Skeletal muscle satellite cell (primary cell): ENCODE data around the gene SGO2.

Experiments used
- H3K27me3 ChIP-seq: 2 replicates; pipeline ENCODE4 v1.7.0; 2013; ENCODE audit warnings: low read length; ENCODE audit not compliant: control insufficient read depth, insufficient read depth
- H3K36me3 ChIP-seq: 2 replicates; pipeline ENCODE4 v1.7.0; 2013; ENCODE audit warnings: mild to moderate bottlenecking, control low read depth, low read length; ENCODE audit not compliant: insufficient read depth
- H3K4me1 ChIP-seq: 2 replicates; pipeline ENCODE4 v1.7.0; 2013; ENCODE audit warnings: low read length; ENCODE audit not compliant: control insufficient read depth, insufficient read depth
- H3K4me2 ChIP-seq: 2 replicates; pipeline ENCODE4 v1.7.0; 2013; ENCODE audit warnings: mild to moderate bottlenecking, low read length
- H3K4me3 ChIP-seq: 2 replicates; pipeline ENCODE4 v1.7.0; 2013; ENCODE audit warnings: low read length
- H3K9ac ChIP-seq: 2 replicates; pipeline ENCODE4 v1.7.0; 2013; ENCODE audit warnings: mild to moderate bottlenecking, low read depth, low read length, moderate library complexity
- H3K9me3 ChIP-seq: replicated peaks from 2 replicates; pipeline ENCODE4 v1.7.0; 2013; ENCODE audit warnings: mild to moderate bottlenecking, control low read depth, low read length

SGO2 gene

DNA sequence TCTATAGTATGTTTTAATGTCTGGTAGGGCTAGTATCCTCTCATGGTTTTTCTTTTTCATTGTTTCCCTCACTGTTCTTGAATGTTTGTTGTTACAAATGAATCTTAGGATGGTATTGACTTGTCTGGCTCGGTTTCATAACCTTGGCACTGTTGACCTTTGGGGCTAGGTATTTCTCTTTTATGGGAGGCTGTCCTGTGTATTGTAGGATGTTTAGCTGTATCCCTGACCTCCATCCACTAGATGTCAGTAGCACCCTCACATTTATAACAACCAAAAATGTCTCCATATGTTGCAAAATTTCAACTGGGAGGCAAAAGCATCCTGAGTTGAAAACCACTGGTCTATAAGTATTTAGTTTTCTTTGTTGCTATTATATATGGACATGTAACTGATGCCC lies 52.8 kb downstream of the SGO2 start:
- Histone ChIP-seq H3K4me1 (no peaks in the 10 kb centered on the region), H3K4me2 (no peak overlapping the region), H3K36me3 (peaks cover 3% of the 10 kb centered on the region), H3K4me3 (no peak overlapping the region), H3K9ac (no peak overlapping the region), H3K9me3 (no peaks in the 10 kb centered on the region), H3K27me3 (no peaks in the 10 kb centered on the region)

DNA sequence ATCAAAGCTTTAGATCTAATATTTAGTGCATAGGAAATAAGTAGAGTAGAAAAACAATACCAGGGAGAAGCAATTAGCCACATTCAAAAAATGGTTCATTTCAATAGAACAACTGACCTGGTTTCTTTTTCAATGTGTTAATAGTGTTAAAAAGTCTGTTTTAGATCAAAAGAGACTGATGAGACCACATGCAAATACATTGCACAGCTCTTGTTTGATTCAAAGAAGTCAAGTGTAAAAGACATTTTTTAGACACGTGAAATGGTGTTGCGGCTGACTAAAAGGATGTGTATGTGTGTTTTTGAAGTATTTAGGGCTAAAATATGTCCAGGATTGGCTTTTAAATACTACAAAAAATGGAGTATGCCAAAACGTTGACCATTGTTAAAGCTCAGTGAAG lies 58.6 kb downstream of the SGO2 start:
- Histone ChIP-seq H3K4me3 (no peak overlapping the region), H3K27me3 (no peaks in the 10 kb centered on the region), H3K4me2 (no peak overlapping the region), H3K9ac (no peak overlapping the region), H3K4me1 (peaks cover 18% of the 10 kb centered on the region), H3K36me3 (peaks cover 3% of the 10 kb centered on the region), H3K9me3 (no peaks in the 10 kb centered on the region)

DNA sequence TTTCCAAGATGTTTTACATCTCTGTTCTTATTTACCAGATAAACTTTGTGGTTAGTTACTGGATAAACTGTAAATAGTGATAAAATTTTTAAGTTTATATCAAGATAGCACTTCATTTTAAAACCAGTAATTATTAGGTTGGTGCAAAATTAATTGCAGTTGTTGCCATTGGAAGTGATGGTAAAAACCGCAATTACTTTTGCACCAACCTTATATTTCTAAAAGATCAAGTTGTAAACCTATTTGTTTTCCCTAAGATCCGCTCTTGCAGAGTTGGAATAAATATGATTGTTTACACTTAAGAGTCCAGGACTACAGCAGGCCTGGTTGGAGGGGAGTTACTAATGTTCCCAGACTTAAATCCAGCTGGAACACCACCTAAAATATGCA lies 59.3 kb downstream of the SGO2 start:
- H3K4me3 ChIP-seq: peak overlapping the region; percentile 73

DNA sequence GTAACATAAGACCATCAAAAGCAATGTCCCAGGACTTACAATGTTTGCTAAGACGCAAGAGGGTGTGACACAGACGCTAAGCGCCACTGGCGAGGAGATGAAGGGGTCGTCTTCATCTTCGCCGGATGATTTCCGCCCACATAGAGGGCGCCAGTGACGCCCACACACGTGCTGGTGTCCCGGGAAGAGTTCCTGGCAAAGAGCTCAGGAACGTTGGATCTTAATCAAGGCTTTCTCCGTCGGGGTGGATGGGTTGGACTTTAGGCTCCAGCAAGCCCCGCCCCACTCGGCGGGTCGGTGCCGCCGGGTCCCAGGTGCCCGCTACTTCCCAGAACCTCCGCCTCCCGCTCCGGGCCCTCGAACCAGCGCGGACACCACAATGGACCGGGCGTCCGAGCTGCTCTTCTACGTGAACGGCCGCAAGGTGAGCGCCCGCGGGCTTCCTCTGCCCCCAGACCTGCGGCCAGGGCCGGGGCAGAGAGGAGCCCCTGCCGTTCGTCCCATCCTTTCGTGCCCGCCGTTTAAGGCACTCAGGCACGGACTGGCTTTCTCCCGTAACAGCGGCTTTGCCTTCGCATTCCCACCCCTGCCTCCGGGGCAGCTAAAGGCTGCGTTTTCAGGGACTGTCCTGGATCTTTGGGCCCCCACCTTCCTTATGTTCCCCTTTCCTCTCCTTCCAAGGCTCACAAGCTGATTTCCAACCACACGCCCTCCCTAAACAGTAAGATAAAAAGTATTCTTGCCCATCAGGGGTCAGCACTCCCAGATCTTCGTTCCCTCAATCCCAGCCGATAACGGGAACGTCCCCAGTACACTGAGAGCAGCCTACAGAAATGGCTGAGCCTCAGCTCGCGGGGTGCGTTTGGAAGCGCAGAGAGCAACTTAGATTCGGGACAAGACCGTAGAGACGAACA lies 60.0 kb downstream of the SGO2 start, which contains the start of gene AOX1:
TSS of gene AOX1 (plus strand) at position 285 of the 914 bp plus-strand sequence. CDS start at position 380, 95 bp downstream.
- H3K9me3 ChIP-seq: no peaks in the 10 kb centered on the region
- H3K27me3 ChIP-seq: no peaks in the 10 kb centered on the region
- H3K9ac ChIP-seq: peak within 1 kb of the TSS; percentile 72
- peak within 1 kb of the TSS; percentile 95 for H3K4me2 ChIP-seq
- peaks cover 3% of the 10 kb centered on the region for H3K36me3 ChIP-seq
- H3K4me3 ChIP-seq: peak within 1 kb of the TSS; percentile 73
- H3K4me1 ChIP-seq: peaks cover 27% of the 10 kb centered on the region

More for the DNA sequence above, 59.3 kb downstream of the SGO2 start:
- H3K9me3 ChIP-seq: no peaks in the 10 kb centered on the region
- peak overlapping the region; percentile 72 for H3K9ac ChIP-seq
- peak overlapping the region; percentile 95 for H3K4me2 ChIP-seq
- peaks cover 24% of the 10 kb centered on the region for H3K4me1 ChIP-seq
- no peaks in the 10 kb centered on the region for H3K27me3 ChIP-seq
- peaks cover 3% of the 10 kb centered on the region for H3K36me3 ChIP-seq

DNA sequence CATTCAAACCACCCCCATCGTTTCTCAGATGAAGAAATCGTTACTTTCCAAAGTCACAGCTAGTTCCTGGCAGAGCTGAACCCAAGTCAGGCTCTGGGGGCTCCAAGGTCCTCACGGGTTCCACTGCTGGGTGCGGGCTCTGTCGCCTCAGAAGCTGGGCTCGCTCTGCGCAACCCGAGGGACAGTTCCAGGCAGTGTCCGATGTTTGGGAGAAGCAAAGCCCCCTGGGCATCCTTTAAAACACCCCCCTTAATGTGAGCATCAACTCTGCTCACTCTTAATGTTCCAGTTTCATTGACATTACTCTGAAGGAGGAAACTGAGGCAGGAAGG lies 60.6 kb downstream of the SGO2 start:
- Histone ChIP-seq H3K4me3 (peak overlapping the region; percentile 73), H3K9me3 (no peaks in the 10 kb centered on the region), H3K36me3 (peaks cover under 1% of the 10 kb centered on the region), H3K4me2 (peak overlapping the region; percentile 95), H3K9ac (peak overlapping the region; percentile 72), H3K4me1 (peaks cover 27% of the 10 kb centered on the region), H3K27me3 (no peaks in the 10 kb centered on the region)

DNA sequence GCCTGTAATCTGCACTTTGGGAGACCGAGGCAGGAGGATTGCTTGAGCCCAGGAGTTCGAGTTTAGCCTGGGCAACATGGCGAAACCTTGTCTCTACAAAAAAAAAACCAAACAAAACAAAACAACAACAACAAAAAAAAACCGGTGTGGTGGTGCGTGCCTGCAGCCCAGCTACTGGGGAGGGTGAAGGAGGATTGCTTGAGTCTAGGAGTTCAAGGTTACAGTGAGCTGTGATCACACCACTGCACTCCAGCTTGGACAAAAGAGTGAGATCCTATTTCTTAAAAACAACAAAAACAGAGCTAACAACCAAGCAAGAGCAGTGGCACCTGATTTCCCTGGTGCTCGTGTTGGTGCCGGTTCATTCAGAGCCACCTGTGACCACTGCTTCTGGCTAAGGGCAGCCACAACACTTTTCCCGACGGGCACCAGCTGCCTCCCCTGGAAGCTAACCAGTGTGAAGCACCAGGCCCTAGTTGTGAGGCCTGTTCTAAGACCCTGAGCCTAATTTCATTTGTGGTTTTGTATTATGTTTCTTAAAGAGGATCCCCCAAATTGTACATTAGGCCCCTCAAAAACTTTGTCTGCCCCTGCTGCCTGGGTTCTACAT lies 61.1 kb downstream of the SGO2 start:
- no peak overlapping the region for H3K9ac ChIP-seq

DNA sequence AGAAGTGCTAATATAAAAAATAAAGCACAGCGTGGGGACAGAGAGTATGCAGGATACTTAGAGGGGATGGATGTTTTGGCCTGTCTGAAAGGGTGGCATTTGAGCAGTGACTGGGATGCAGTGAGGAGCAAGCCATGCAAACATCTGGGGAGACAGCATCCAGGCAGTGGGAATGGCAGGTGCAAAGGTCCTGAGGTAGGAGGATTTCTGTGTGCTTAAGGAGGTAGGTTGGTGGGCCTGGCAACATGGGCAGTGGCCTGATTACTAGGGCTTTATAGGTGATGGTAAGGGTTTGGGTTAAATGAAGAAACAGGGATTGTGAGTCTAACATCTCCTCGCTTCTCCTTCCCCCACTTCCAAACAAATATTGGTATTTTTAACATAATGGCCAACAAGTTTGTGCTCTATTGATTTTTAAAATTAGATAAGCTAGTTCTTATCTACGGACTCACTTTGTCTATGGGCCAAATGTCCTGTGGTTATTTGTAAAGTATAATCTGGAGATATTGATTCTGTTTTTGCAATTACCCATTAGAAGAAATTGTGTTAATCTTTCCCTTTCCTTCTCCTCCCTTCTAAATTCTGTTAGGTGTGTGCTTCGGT lies 62.2 kb downstream of the SGO2 start:
- Histone ChIP-seq H3K36me3 (no peaks in the 10 kb centered on the region), H3K9me3 (no peaks in the 10 kb centered on the region), H3K4me1 (peaks cover 27% of the 10 kb centered on the region), H3K27me3 (no peaks in the 10 kb centered on the region), H3K9ac (no peak overlapping the region), H3K4me3 (no peak overlapping the region), H3K4me2 (no peak overlapping the region)

More for the DNA sequence above, 61.1 kb downstream of the SGO2 start:
- Histone ChIP-seq H3K27me3 (no peaks in the 10 kb centered on the region), H3K4me1 (peaks cover 27% of the 10 kb centered on the region), H3K9me3 (no peaks in the 10 kb centered on the region), H3K36me3 (no peaks in the 10 kb centered on the region), H3K4me3 (no peak overlapping the region), H3K4me2 (peak overlapping the region; percentile 95)

DNA sequence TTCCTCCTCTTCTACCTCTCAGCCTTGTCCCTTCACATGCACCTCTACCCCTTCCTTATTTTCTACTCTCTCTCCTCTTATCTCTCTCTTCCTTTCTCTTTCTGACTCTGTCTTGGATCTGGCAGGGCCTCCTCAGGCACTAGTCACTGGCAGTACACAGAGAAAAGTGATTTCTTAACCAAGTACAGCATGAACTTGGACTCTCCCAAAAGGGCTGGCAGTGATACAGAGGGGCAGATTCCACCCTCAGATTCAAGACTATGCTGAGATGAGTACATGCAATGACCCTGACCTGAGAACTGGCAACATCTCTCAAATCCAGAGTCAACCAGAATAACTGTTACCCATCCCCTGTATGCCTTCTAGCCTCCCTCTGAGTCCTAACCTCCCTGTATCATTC lies 64.1 kb downstream of the SGO2 start:
- Histone ChIP-seq H3K4me3 (no peak overlapping the region), H3K9me3 (no peaks in the 10 kb centered on the region), H3K9ac (no peak overlapping the region), H3K27me3 (no peaks in the 10 kb centered on the region), H3K4me2 (peak overlapping the region; percentile 32), H3K4me1 (peaks cover 36% of the 10 kb centered on the region), H3K36me3 (no peaks in the 10 kb centered on the region)

DNA sequence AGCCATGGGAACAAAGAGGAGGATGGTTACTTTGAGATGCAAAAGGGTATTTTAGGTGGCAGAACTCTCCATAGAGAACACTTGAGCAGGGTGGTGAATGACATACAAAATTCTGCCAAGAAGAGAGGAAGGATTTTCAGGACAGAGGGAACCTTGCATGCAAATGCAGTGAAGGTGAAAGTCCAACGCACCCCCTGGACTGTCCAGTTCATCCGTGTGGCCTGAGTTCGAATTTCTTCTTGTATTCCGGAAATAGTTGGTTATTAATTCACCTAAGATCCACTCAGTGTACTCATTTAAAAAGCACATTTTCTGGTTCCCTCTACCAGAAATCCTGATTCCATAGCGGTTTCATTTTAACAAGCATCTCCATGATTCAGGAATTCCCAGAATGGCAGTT lies 65.3 kb downstream of the SGO2 start:
- Histone ChIP-seq H3K27me3 (no peaks in the 10 kb centered on the region), H3K4me3 (no peak overlapping the region), H3K9me3 (no peaks in the 10 kb centered on the region), H3K4me2 (no peak overlapping the region), H3K4me1 (peaks cover 28% of the 10 kb centered on the region), H3K36me3 (peaks cover 8% of the 10 kb centered on the region), H3K9ac (no peak overlapping the region)

DNA sequence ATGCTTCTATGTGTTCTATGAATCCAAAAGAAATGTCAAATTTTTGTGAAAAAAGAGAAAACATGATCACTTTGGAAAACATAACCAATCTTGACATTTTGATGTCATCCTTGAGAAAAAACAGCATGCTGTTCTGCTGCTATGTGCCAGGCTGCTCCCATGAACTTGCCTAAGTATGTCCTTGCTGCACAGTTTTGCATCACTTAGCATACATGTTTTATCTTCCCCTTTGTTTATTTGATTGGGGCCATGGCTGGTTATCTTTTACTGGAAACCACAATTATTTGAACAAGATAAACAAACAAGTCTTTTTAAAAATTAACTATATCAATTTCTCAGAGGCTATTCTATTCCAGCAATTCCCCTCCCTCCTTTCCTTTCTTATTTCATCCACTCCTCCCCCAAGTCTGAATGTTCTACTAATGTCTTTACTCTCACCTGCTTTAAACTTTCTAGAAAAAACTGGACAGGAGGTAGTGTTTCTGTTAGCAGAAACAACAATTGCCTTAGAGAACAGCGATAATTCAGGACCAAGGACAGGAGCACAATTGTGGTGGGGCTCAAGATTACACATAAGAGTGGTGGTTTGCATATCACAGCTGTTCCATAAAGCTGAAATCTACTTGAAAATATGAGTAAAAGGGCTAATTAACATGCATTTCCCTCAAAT lies 66.5 kb downstream of the SGO2 start:
- Histone ChIP-seq H3K9me3 (no peaks in the 10 kb centered on the region), H3K4me3 (no peak overlapping the region), H3K27me3 (no peaks in the 10 kb centered on the region), H3K4me2 (no peak overlapping the region), H3K36me3 (peaks cover 8% of the 10 kb centered on the region), H3K4me1 (peaks cover 22% of the 10 kb centered on the region), H3K9ac (no peak overlapping the region)

DNA sequence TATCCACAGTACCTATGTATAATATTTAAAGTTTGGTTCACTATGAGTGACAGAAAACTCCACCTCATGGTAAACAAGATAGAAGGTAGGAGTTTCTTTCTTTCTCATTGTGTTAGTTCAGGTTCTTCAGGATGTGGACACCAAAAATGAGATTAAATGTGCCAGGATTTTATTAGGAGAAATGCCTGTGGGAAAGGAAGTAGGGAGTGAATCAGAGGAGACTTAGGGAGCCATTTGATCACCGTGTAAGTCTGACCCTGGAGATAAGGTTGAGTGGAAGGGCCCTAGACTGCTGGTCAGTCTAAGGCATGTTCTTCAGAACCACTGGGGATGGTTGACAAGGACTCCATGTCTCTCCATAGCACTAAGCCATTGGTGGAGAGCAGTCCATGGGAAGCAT lies 67.9 kb downstream of the SGO2 start:
- H3K9ac ChIP-seq: no peak overlapping the region

More for the DNA sequence above, 67.9 kb downstream of the SGO2 start:
- no peak overlapping the region for H3K4me3 ChIP-seq
- no peaks in the 10 kb centered on the region for H3K27me3 ChIP-seq
- H3K9me3 ChIP-seq: no peaks in the 10 kb centered on the region
- H3K4me2 ChIP-seq: no peak overlapping the region
- peaks cover 8% of the 10 kb centered on the region for H3K36me3 ChIP-seq
- H3K4me1 ChIP-seq: peaks cover 22% of the 10 kb centered on the region
